ENCODE results near the gene ZNF841. TPM values are rescaled to one million over a fixed set of nuclear protein-coding genes. Genes with fewer than 3 reads are reported as not detected.
A peak's percentile ranks its signal among the peaks of the same experiment; 100 is the strongest.
"Not testable (repeated sequence)": the region's sequence is repeated elsewhere in the genome, so short reads cannot be mapped to it uniquely, and the experiment has no call there.

Gene ZNF841
- total and polyA plus RNA-seq, 12 donors: 9.2 to 34.1 (median 20.4) TPM

GRCh38 chr19:52070496-52070895 is 25.1 kb downstream of the ZNF841 start:
- intact Hi-C loops (cut with DNase I): no loop called here
- Histone ChIP-seq H3K4me1 (replicated peaks in 1 of 2) (no peaks in the 10 kb centered on the region), H3K27me3 (no peaks in the 10 kb centered on the region), H3K36me3 (replicated peaks in 1 of 2) (peaks cover 0 to 38% of the 10 kb centered on the region in 2 donors), H3K9me3 (replicated peaks in 1 of 3) (peaks cover 5 to 35% (median 10%) of the 10 kb centered on the region in 3 donors), H3K27ac (no peak overlapping the region), H3K4me3 (no peak overlapping the region)
- TF ChIP-seq CTCF (IDR thresholded peaks at IDR 0.05) (no peak), POLR2A (IDR thresholded peaks at IDR 0.05) (no peak)
- 89 to 94% (median 93%) methylated on average over 5 of the region's 5 CpGs for WGBS, 4 donors
- no peak for DNase-seq

DNA sequence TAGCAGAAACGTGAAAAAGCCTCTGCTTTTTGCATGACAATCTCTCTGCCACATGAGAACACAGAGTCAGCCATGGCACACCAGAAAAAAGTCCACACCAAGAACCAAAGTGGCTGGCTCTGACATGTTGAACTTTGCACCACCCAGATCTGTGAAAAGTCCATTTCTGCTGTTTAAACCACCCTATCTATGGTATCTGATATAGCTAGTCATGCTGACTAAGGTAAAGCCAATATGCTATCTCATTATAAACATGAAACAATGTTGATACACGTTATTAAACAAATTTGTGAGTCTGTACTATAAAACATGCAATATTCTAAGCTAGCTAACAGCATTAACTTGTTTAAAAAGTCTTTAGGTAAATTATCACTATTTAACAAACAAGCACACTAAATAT is 25.9 kb downstream of the ZNF841 start:
- no peaks in the 10 kb centered on the region for H3K4me1 ChIP-seq (replicated peaks in 1 of 2)
- peaks cover 0 to 30% of the 10 kb centered on the region in 2 donors for H3K36me3 ChIP-seq (replicated peaks in 1 of 2)
- DNase-seq: no peak
- H3K4me3 ChIP-seq: no peak overlapping the region
- TF ChIP-seq POLR2A (IDR thresholded peaks at IDR 0.05) (no peak), CTCF (IDR thresholded peaks at IDR 0.05) (no peak)
- H3K27me3 ChIP-seq: no peaks in the 10 kb centered on the region
- H3K9me3 ChIP-seq (replicated peaks in 1 of 3): peaks cover 5 to 43% (median 10%) of the 10 kb centered on the region in 3 donors
- intact Hi-C loops (cut with DNase I): no loop called here
- H3K27ac ChIP-seq: no peak overlapping the region
- 91 to 100% (median 92%) methylated on average over 2 of the region's 2 CpGs for WGBS, 4 donors

GRCh38 chr19:52066258-52066863 is 29.2 kb downstream of the ZNF841 start:
- intact Hi-C loops (cut with DNase I): no loop called here
- H3K4me3 ChIP-seq: peak overlapping the region in 1 of 4 donors; percentile 35
- H3K9me3 ChIP-seq (replicated peaks in 1 of 3): peaks cover 5 to 58% (median 10%) of the 10 kb centered on the region in 3 donors
- DNase-seq: no peak
- H3K27me3 ChIP-seq: no peaks in the 10 kb centered on the region
- TF ChIP-seq POLR2A (IDR thresholded peaks at IDR 0.05): no peak
- 91 to 99% (median 96%) methylated on average over 6 of the region's 6 CpGs for WGBS, 4 donors
- no peak overlapping the region for H3K27ac ChIP-seq
- H3K4me1 ChIP-seq (replicated peaks in 1 of 2): no peaks in the 10 kb centered on the region
- H3K36me3 ChIP-seq (replicated peaks in 1 of 2): peaks cover 0 to 30% of the 10 kb centered on the region in 2 donors

GRCh38 chr19:52065399-52065798 is 30.2 kb downstream of the ZNF841 start:
- peak overlapping the region in 1 of 4 donors; percentile 1 for H3K4me3 ChIP-seq
- H3K4me1 ChIP-seq (replicated peaks in 1 of 2): no peaks in the 10 kb centered on the region
- H3K27me3 ChIP-seq: no peaks in the 10 kb centered on the region
- intact Hi-C loops (cut with DNase I): no loop called here
- WGBS, 4 donors: 98 to 99% (median 99%) methylated on average over 6 of the region's 6 CpGs
- H3K9me3 ChIP-seq (replicated peaks in 1 of 3): peaks cover 5 to 56% (median 10%) of the 10 kb centered on the region in 3 donors
- no peak for TF ChIP-seq POLR2A (IDR thresholded peaks at IDR 0.05)
- no peak for TF ChIP-seq CTCF (IDR thresholded peaks at IDR 0.05)
- peaks cover 0 to 21% of the 10 kb centered on the region in 2 donors for H3K36me3 ChIP-seq (replicated peaks in 1 of 2)
- DNase-seq: no peak
- no peak overlapping the region for H3K27ac ChIP-seq

DNA sequence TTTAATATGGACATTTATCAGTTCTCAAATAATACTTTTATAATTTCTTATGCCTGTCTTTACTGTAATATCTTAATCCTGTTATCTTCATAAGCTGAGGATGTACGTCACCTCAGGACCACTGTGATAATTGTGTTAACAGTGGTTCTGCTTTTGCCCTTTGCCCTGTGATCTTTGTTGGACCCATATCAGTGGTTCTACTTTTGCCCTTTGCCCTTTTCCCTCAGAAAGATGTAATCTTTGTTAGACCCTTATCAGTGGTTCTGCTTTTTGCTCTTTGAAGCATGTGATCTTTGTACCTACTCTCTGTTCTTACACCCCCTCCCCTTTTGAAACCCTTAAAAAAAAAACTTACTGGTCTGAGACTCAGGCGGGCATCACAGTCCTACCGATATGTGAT is 39.1 kb downstream of the ZNF841 start:
- H3K27me3 ChIP-seq; intact Hi-C loops (cut with DNase I); H3K4me3 ChIP-seq; H3K36me3 ChIP-seq (replicated peaks in 1 of 2); H3K27ac ChIP-seq; H3K4me1 ChIP-seq (replicated peaks in 1 of 2); DNase-seq: not testable (repeated sequence)
- WGBS, 4 donors: 97 to 99% (median 98%) methylated on average over 3 of the region's 3 CpGs
- H3K9me3 ChIP-seq (replicated peaks in 1 of 3): peaks cover 0 to 25% (median 0%) of the 10 kb centered on the region in 3 donors

DNA sequence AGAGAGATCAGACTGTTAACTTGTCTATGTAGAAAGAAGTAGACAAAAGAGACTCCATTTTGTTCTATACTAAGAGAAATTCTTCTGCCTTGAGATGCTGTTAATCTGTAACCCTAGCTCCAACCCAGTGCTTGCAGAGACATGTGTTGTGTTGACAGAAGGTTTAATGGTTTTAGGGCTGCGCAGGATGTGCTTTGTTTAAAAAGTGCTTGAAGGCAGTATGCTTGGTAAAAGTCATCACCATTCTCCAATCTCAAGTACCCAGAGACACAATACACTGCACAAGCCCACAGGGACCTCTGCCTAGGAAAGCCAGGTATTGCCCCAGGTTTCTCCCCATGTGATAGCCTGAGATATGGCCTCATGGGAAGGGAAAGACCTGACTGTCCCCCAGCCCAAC is 43.8 kb downstream of the ZNF841 start:
- H3K9me3 ChIP-seq (replicated peaks in 1 of 3); H3K27ac ChIP-seq; H3K27me3 ChIP-seq: not testable (repeated sequence)

More for the DNA sequence above, 43.8 kb downstream of the ZNF841 start:
- 31 to 100% (median 98%) methylated on average over 1 of the region's 1 CpG for WGBS, 4 donors
- DNase-seq; H3K36me3 ChIP-seq (replicated peaks in 1 of 2); intact Hi-C loops (cut with DNase I); H3K4me1 ChIP-seq (replicated peaks in 1 of 2); H3K4me3 ChIP-seq: not testable (repeated sequence)

Data from adrenal gland (tissue), 12 donors.